ENCODE data around the gene SAPCD2.

DNA sequence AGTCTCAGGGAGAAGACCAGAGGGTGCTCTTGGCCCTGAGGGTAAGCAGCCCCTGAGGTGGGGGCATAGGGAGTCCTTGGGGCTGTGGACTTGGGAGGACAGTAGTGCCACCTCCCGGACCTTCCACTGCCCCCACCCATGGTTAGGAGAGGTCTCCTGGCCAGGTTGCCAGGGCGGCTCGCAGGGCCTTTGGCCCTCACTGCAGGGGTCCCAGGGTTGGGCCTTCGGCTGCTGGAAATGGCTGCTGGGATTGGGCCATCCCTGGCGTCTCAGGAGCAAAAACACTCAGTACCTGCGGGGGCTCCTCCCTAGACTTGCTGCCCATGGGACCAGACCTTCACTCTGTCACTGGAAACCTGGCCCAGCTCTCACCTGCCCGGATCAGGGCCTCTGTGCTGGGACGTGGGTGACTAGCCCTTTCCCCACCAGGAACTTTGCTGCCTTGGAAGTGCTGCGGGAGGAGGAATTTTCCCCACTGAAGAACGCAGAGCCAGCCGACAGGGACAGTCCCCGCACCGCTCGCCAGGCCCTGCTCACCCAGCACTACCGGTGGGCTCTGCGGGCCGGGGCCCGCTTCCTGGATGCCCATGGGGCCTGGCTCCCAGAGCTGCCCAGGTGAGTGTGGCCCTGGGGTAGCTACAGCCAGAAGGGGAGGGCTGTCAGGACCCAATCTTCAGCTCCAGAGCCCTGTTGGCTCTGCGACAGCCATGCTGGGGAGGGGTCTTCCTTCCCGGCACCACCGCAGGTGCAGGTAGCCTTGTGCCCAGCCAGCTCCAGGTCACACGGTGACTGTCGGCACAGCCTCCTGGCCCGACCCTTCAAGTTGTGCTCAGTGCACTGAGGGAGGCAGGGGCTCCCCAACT lies 10.1 kb upstream of the SAPCD2 start:
- TF ChIP-seq EZH2 (IDR thresholded peaks at IDR 0.05; ENCODE audit: low read length) = no peak
- TF ChIP-seq, protein P1, sequence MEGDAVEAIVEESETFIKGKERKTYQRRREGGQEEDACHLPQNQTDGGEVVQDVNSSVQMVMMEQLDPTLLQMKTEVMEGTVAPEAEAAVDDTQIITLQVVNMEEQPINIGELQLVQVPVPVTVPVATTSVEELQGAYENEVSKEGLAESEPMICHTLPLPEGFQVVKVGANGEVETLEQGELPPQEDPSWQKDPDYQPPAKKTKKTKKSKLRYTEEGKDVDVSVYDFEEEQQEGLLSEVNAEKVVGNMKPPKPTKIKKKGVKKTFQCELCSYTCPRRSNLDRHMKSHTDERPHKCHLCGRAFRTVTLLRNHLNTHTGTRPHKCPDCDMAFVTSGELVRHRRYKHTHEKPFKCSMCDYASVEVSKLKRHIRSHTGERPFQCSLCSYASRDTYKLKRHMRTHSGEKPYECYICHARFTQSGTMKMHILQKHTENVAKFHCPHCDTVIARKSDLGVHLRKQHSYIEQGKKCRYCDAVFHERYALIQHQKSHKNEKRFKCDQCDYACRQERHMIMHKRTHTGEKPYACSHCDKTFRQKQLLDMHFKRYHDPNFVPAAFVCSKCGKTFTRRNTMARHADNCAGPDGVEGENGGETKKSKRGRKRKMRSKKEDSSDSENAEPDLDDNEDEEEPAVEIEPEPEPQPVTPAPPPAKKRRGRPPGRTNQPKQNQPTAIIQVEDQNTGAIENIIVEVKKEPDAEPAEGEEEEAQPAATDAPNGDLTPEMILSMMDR (optimal IDR thresholded peaks at IDR 0.05 in 1 of 3, IDR thresholded peaks at IDR 0.05 in 1 of 3, conservative IDR thresholded peaks at IDR 0.05 in 1 of 3; ENCODE audit: extremely low read depth in 1 of 3, insufficient read depth in 2 of 3, low read length in 3 of 3) = no peak
